OCI-LY7 (cell line): ENCODE data around the gene FNDC3A. TPM values are rescaled to one million over a fixed set of nuclear protein-coding genes. Genes with fewer than 3 reads are reported as not detected.

Source experiments
- BruUV-seq: library from RNA; stranded (reverse); fragments of 400-500 nt; replicated peaks from 2 replicates; lab custom pipeline; 2021; lab: Mats Ljungman, UMichigan
- CTCF ChIA-PET: fragments of 300-600 bp; sonication (Branson Sonifier 250); formaldehyde crosslinking; loops from one replicate; lab custom pipeline; 2022; ENCODE audit warnings: antibody characterized with exemption; ENCODE audit not compliant: unreplicated experiment; lab: Charles Lee
- POLR2A ChIA-PET: fragments of 300-600 bp; sonication (Branson Sonifier 250); formaldehyde crosslinking; loops from one replicate; lab custom pipeline; 2022; ENCODE audit warnings: antibody characterized with exemption; lab: Charles Lee
- DNase-seq: peaks from one replicate; pipeline ENCODE4 v3.0.0-alpha.2; 2015; ENCODE audit warnings: low spot score
- H2AFZ ChIP-seq: fragments of 200-600 bp; sonication (generic), shearing (Covaris generic); 2 replicates; pipeline ENCODE4 v1.6.1; 2014; ENCODE audit warnings: mild to moderate bottlenecking, antibody characterized with exemption, low read length, moderate library complexity
- H3K27ac ChIP-seq: fragments of 200-600 bp; sonication (generic); 2 replicates; pipeline ENCODE4 v1.5.1; 2014; ENCODE audit warnings: mixed run types, low read depth, mild to moderate bottlenecking, moderate library complexity, low read length, inconsistent platforms; ENCODE audit not compliant: poor library complexity, severe bottlenecking
- H3K36me3 ChIP-seq: fragments of 200-600 bp; sonication (generic); 2 replicates; pipeline ENCODE4 v1.6.1; 2014; ENCODE audit warnings: mild to moderate bottlenecking, antibody characterized with exemption, low read length, moderate library complexity, mixed read lengths; ENCODE audit not compliant: insufficient read depth
- H3K4me1 ChIP-seq: fragments of 200-600 bp; sonication (generic); 2 replicates; pipeline ENCODE4 v1.5.1; 2014; ENCODE audit warnings: mild to moderate bottlenecking, low read length; ENCODE audit not compliant: insufficient read depth, poor library complexity, severe bottlenecking
- H3K4me2 ChIP-seq: fragments of 200-600 bp; sonication (generic); 2 replicates; pipeline ENCODE4 v1.6.1; 2014; ENCODE audit warnings: mild to moderate bottlenecking, low read length
- H3K4me3 ChIP-seq: fragments of 200-600 bp; sonication (generic); 2 replicates; pipeline ENCODE4 v1.5.1; 2014; ENCODE audit warnings: mild to moderate bottlenecking, low read depth, low read length; ENCODE audit not compliant: poor library complexity, severe bottlenecking
- H3K79me2 ChIP-seq: fragments of 200-600 bp; sonication (generic); 2 replicates; pipeline ENCODE4 v1.6.1; 2016; ENCODE audit warnings: low read depth, mild to moderate bottlenecking, low read length, moderate library complexity, mixed read lengths; ENCODE audit not compliant: insufficient read depth
- H3K9me2 ChIP-seq: fragments of 200-600 bp; sonication (generic); 2 replicates; pipeline ENCODE4 v1.6.1; 2016; ENCODE audit warnings: mild to moderate bottlenecking, low read length, mixed read lengths; ENCODE audit not compliant: insufficient read depth
- H3K9me3 ChIP-seq: fragments of 200-600 bp; sonication (generic); 2 replicates; pipeline ENCODE4 v1.6.1; 2014; ENCODE audit warnings: mild to moderate bottlenecking, mixed run types, low read length, mixed read lengths
- H4K20me1 ChIP-seq: fragments of 200-600 bp; sonication (generic); 2 replicates; pipeline ENCODE4 v1.6.1; 2014; ENCODE audit warnings: mild to moderate bottlenecking, antibody characterized with exemption, low read length, moderate library complexity, mixed read lengths; ENCODE audit not compliant: insufficient read depth
- CTCF ChIP-seq: fragments of 200-600 bp; sonication (generic); conservative IDR thresholded peaks from 2 replicates; pipeline ENCODE4 v1.5.1; 2014; ENCODE audit warnings: mild to moderate bottlenecking, antibody characterized with exemption, low read length, moderate library complexity, mixed read lengths
- EZH2phosphoT487 ChIP-seq: fragments of 200-600 bp; sonication (generic); IDR thresholded peaks from 2 replicates; pipeline ENCODE4 v1.6.1; 2018; ENCODE audit warnings: low read depth, borderline replicate concordance, mild to moderate bottlenecking, mixed run types, antibody characterized with exemption, low read length, moderate library complexity, mixed read lengths
- intact Hi-C: fragments of 100-400 bp; cut with micrococcal nuclease; formaldehyde crosslinking; loops from one replicate; pipeline ENCODE4 v1.10.0; 2022; ENCODE audit not compliant: unreplicated experiment
- total RNA-seq, 2 experiments: library from RNA; depleted of rRNA in 1 of 2; stranded (reverse); fragments of >200 nt in 1 of 2; shearing (Covaris generic) in 1 of 2; gene quantifications; 2 replicates each; pipeline ENCODE4 v1.2.3, GENCODE V29; 2014 to 2022

Gene FNDC3A
- total RNA-seq, 2 experiments from 2014 or later = 38.7 to 59.6 TPM

GRCh38 chr13:49225223-49226042, 249.7 kb downstream of the FNDC3A start:
- ChIA-PET POLR2A (interaction anchor here (0.5 to 0.7 kb wide), 2 partner anchors 121 to 506 kb away, joined by 3 to 4 read pairs; no protein-coding TSS in a partner anchor), CTCF (no interaction called here)
- H3K4me2 ChIP-seq = no peak overlapping the region
- no peak for TF ChIP-seq EZH2phosphoT487
- no peak for TF ChIP-seq CTCF
- DNase-seq = no peak
- H3K4me3 ChIP-seq = no peak overlapping the region
- H3K36me3 ChIP-seq = no peaks in the 10 kb centered on the region
- no TSS peak for BruUV-seq
- H3K27ac ChIP-seq = no peak overlapping the region
- no peaks in the 10 kb centered on the region for H3K9me2 ChIP-seq
- H3K9me3 ChIP-seq = no peaks in the 10 kb centered on the region
- H3K4me1 ChIP-seq = no peaks in the 10 kb centered on the region
- no peak overlapping the region for H2AFZ ChIP-seq
- H3K79me2 ChIP-seq = no peaks in the 10 kb centered on the region
- intact Hi-C loops = no loop called here
- H4K20me1 ChIP-seq = no peaks in the 10 kb centered on the region

DNA sequence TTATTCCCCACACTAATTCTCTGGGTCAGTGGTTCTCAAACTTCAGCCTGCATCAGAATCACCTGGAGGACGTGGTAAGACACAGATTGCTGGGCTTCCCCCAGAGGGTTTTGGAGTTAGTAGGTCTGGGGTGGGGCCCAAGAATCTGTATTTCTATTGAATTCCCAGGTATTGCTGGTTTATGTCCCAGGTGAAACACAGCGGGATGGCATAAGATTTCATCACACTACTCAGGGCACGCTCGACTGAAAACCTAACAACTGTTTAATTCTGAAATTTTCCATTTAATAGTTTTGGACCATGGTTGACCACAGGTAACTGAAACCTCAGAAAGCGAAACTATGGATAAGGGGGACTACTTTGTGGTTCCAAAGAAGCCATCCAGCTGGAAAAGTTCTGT, 250.9 kb downstream of the FNDC3A start:
- intact Hi-C loops = no loop called here
- ChIA-PET POLR2A (interaction anchor here (0.6 to 0.7 kb wide), 2 partner anchors 151 to 347 kb away, joined by 3 to 9 read pairs; no protein-coding TSS in a partner anchor), CTCF (no interaction called here)
- H3K27ac ChIP-seq = no peak overlapping the region
- no peak for DNase-seq
- H3K4me3 ChIP-seq = no peak overlapping the region
- TF ChIP-seq CTCF = no peak
- no peak for TF ChIP-seq EZH2phosphoT487
- no peaks in the 10 kb centered on the region for H3K36me3 ChIP-seq
- no peak overlapping the region for H2AFZ ChIP-seq
- no peaks in the 10 kb centered on the region for H3K4me1 ChIP-seq
- H3K4me2 ChIP-seq = no peak overlapping the region
- H3K79me2 ChIP-seq = no peaks in the 10 kb centered on the region
- no peaks in the 10 kb centered on the region for H3K9me2 ChIP-seq
- H3K9me3 ChIP-seq = no peaks in the 10 kb centered on the region
- H4K20me1 ChIP-seq = no peaks in the 10 kb centered on the region
- BruUV-seq = no TSS peak

DNA sequence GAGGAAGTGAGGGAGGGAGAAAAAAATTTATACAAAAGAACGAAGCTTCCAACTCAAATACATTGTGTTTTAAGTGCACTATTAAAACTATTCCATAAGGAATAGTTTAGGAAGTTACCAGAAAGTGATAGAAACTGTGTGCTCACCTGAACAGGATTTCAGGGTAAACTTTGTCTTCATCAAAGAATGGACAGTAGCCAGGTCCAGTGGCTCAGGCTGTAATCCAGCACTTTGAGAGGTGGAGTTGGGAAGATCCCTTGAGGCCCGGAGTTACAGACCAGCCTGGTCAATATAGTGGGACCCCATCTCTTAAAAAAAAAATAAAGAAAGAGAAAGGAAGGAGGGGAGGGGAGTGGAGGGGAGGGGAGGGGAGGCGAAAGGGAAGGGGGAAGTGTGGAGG, 259.0 kb downstream of the FNDC3A start:
- Histone ChIP-seq H3K4me2 (no peak overlapping the region), H3K9me2 (no peaks in the 10 kb centered on the region), H3K4me3 (no peak overlapping the region), H3K27ac (no peak overlapping the region), H4K20me1 (no peaks in the 10 kb centered on the region), H3K9me3 (no peaks in the 10 kb centered on the region), H3K4me1 (peaks cover 7% of the 10 kb centered on the region), H2AFZ (no peak overlapping the region), H3K36me3 (no peaks in the 10 kb centered on the region), H3K79me2 (no peaks in the 10 kb centered on the region)
- no peak for DNase-seq
- BruUV-seq = no TSS peak
- TF ChIP-seq CTCF (no peak), EZH2phosphoT487 (no peak)
- CTCF ChIA-PET = no interaction called here
- intact Hi-C loops = no loop called here
- POLR2A ChIA-PET = interaction anchor here (0.6 kb wide), 2 partner anchors 272 to 538 kb away, joined by 3 to 4 read pairs; no protein-coding TSS in a partner anchor
